Spleen (tissue), 11 donors: ENCODE results near the gene OPCML. TPM values are rescaled to one million over a fixed set of nuclear protein-coding genes. Genes with fewer than 3 reads are reported as not detected.

Source experiments
- DNase-seq: peaks from one replicate; pipeline ENCODE4 v3.0.0-alpha.2; 2020
- H3K27ac ChIP-seq, 8 donors: fragments of 200-600 bp; sonication (generic) in 7 of 8; 1 replicate in 4 of 8; 2 replicates in 4 of 8; pipeline versions ENCODE4 v1.5.0 to v1.8.0; 2016 to 2021; ENCODE audit warnings: inconsistent platforms in 4 of 8, mild to moderate bottlenecking in 4 of 8, moderate library complexity in 1 of 8
- H3K27me3 ChIP-seq, 7 donors: fragments of 200-600 bp; sonication (generic) in 6 of 7; replicated peaks in 1 of 7; 1 replicate in 4 of 7; 2 replicates in 3 of 7; pipeline versions ENCODE4 v1.5.0 to v1.8.0; 2016 to 2021; ENCODE audit warnings: inconsistent platforms in 3 of 7, mild to moderate bottlenecking in 1 of 7
- H3K36me3 ChIP-seq, 6 donors: fragments of 200-600 bp; sonication (generic) in 5 of 6; 1 replicate in 4 of 6; 2 replicates in 2 of 6; pipeline versions ENCODE4 v1.5.0 to v1.8.0; 2016 to 2021; ENCODE audit warnings: inconsistent platforms in 2 of 6
- H3K4me1 ChIP-seq, 6 donors: fragments of 200-600 bp; sonication (generic) in 5 of 6; 1 replicate in 3 of 6; 2 replicates in 3 of 6; pipeline versions ENCODE4 v1.5.0 to v1.8.0; 2016 to 2021; ENCODE audit warnings: inconsistent platforms in 3 of 6
- H3K4me3 ChIP-seq, 8 donors: fragments of 200-600 bp; sonication (generic) in 7 of 8; 1 replicate in 4 of 8; 2 replicates in 4 of 8; pipeline versions ENCODE4 v1.5.0 to v1.8.0; 2016 to 2021; ENCODE audit warnings: inconsistent platforms in 4 of 8, mild to moderate bottlenecking in 4 of 8, moderate library complexity in 2 of 8
- H3K9me3 ChIP-seq, 8 donors: fragments of 200-600 bp; sonication (generic) in 7 of 8; 1 replicate in 4 of 8; 2 replicates in 4 of 8; pipeline versions ENCODE4 v1.5.0 to v1.8.0; 2016 to 2021; ENCODE audit warnings: inconsistent platforms in 4 of 8
- CTCF ChIP-seq, 11 experiments: fragments of 200-600 bp in 7 of 11; fragments of 450-650 bp in 4 of 11; sonication (generic) in 4 of 11; IDR thresholded peaks in 8 of 11; conservative IDR thresholded peaks in 3 of 11; 1 replicate in 7 of 11; 2 replicates in 4 of 11; pipeline versions ENCODE4 v1.4.0 to v1.8.0; 2016 to 2021; ENCODE audit warnings: antibody characterized with exemption in 11 of 11, inconsistent platforms in 4 of 11, mild to moderate bottlenecking in 1 of 11
- POLR2A ChIP-seq, 3 donors: fragments of 450-650 bp; IDR thresholded peaks; one replicate each; pipeline ENCODE4 v1.5.1; 2017; ENCODE audit warnings: antibody characterized with exemption in 3 of 3, mild to moderate bottlenecking in 1 of 3
- POLR2AphosphoS5 ChIP-seq, 3 donors: sonication (generic); formaldehyde crosslinking; IDR thresholded peaks; one replicate each; pipeline ENCODE4 v1.5.1; 2017; ENCODE audit warnings: antibody characterized with exemption in 3 of 3
- WGBS, 5 donors: extraction: QIAGEN DNeasy Blood & Tissue Kit in 3 of 5; methylation state at CpG; one replicate each; pipeline versions ENCODE4 v1.1.5 to v1.1.7; 2013 to 2018; 5-methylcytosine and 5-hydroxymethylcytosine counted together
- intact Hi-C: fragments of 100-400 bp; cut with DNase I; formaldehyde crosslinking; loops from one replicate; pipeline ENCODE4 v1.15.0; 2023; ENCODE audit warnings: low total_unique reads
- polyA plus RNA-seq, 3 donors: library from polyadenylated mRNA; stranded (reverse); fragments of 200-250 nt; gene quantifications; one replicate each; pipeline ENCODE4 v1.2.1, GENCODE V29; 2013
- total RNA-seq, 7 donors: library from RNA; depleted of rRNA in 3 of 7; stranded (reverse); fragments of >200 nt in 3 of 7; fragmentation: NEBNext Ultra II Directional in 4 of 7; extraction: Animal tissue kit (Norgen Biotek cat#: 25700) in 4 of 7; gene quantifications; one replicate each; pipeline versions ENCODE4 v1.1.0 to v1.2.1, GENCODE V29; 2016 to 2021
- donor health status: healthy with polysubstance abuse.
- donor health status: DM: no; HTN: no; CAD: no; lungs with moderate emphysema.
- donor health status: DM: no; HTN: no; CAD: no.
- donor health status: Bipolar disorder and iron deficiency.
- donor health status: healthy.
- donor health status: DM: no; HTN: no; CAD: no.
- donor health status: DM: yes; HTN: yes; CAD: no.

Gene OPCML
- total and polyA plus RNA-seq, 10 donors = 0.09 to 10.7 (median 3.1) TPM

GRCh38 chr11:132865623-132866022 lies 666.7 kb downstream of the OPCML start:
- Histone ChIP-seq H3K4me3 (no peak overlapping the region), H3K9me3 (peaks cover 0 to 3% (median 0%) of the 10 kb centered on the region in 8 donors), H3K27ac (no peak overlapping the region), H3K27me3 (no peaks in the 10 kb centered on the region), H3K4me1 (peaks cover 0 to 6% (median 0%) of the 10 kb centered on the region in 6 donors), H3K36me3 (no peaks in the 10 kb centered on the region)
- TF ChIP-seq CTCF (IDR thresholded peaks at IDR 0.05 in 8 of 11, conservative IDR thresholded peaks at IDR 0.05 in 3 of 11) = no peak
- TF ChIP-seq POLR2AphosphoS5 (IDR thresholded peaks at IDR 0.05) = no peak
- DNase-seq = no peak
- intact Hi-C loops = no loop called here
- WGBS, 5 donors = 56 to 79% (median 69%) methylated on average over 5 of the region's 5 CpGs

- H3K4me1 ChIP-seq = peaks cover 0 to 6% (median 0%) of the 10 kb centered on the region in 6 donors
Measured at GRCh38 chr11:132864811-132865576, 667.3 kb downstream of the OPCML start.

GRCh38 chr11:132862933-132863332 lies 669.4 kb downstream of the OPCML start:
- 74 to 82% (median 76%) methylated on average over 5 of the region's 5 CpGs for WGBS, 5 donors
- no peak for DNase-seq
- peaks cover 0 to 6% (median 0%) of the 10 kb centered on the region in 6 donors for H3K4me1 ChIP-seq
- H3K36me3 ChIP-seq = no peaks in the 10 kb centered on the region
- no peaks in the 10 kb centered on the region for H3K27me3 ChIP-seq
- TF ChIP-seq POLR2AphosphoS5 (IDR thresholded peaks at IDR 0.05) (no peak), POLR2A (IDR thresholded peaks at IDR 0.05) (no peak), CTCF (IDR thresholded peaks at IDR 0.05 in 8 of 11, conservative IDR thresholded peaks at IDR 0.05 in 3 of 11) (no peak)
- H3K4me3 ChIP-seq = no peak overlapping the region
- H3K9me3 ChIP-seq = peaks cover 0 to 3% (median 0%) of the 10 kb centered on the region in 8 donors
- H3K27ac ChIP-seq = no peak overlapping the region
- intact Hi-C loops = no loop called here

More at GRCh38 chr11:132864811-132865576, 667.3 kb downstream of the OPCML start:
- intact Hi-C loops = no loop called here
- Histone ChIP-seq H3K4me3 (no peak overlapping the region), H3K27me3 (no peaks in the 10 kb centered on the region), H3K27ac (no peak overlapping the region), H3K36me3 (no peaks in the 10 kb centered on the region), H3K9me3 (peaks cover 0 to 3% (median 0%) of the 10 kb centered on the region in 8 donors)
- WGBS, 5 donors = 84 to 90% (median 88%) methylated on average over 17 of the region's 17 CpGs
- TF ChIP-seq CTCF (IDR thresholded peaks at IDR 0.05 in 8 of 11, conservative IDR thresholded peaks at IDR 0.05 in 3 of 11) = no peak
- no peak for TF ChIP-seq POLR2AphosphoS5 (IDR thresholded peaks at IDR 0.05)
- TF ChIP-seq POLR2A (IDR thresholded peaks at IDR 0.05) = no peak
- DNase-seq = no peak

- no peak for TF ChIP-seq POLR2A (IDR thresholded peaks at IDR 0.05)
- TF ChIP-seq CTCF (IDR thresholded peaks at IDR 0.05 in 8 of 11, conservative IDR thresholded peaks at IDR 0.05 in 3 of 11) = no peak
- no peak for TF ChIP-seq POLR2AphosphoS5 (IDR thresholded peaks at IDR 0.05)
- Histone ChIP-seq H3K27ac (no peak overlapping the region), H3K27me3 (no peaks in the 10 kb centered on the region), H3K4me3 (no peak overlapping the region), H3K9me3 (peaks cover 0 to 3% (median 0%) of the 10 kb centered on the region in 8 donors), H3K4me1 (no peaks in the 10 kb centered on the region), H3K36me3 (no peaks in the 10 kb centered on the region)
- intact Hi-C loops = no loop called here
- DNase-seq = no peak
- 79 to 96% (median 91%) methylated on average over 5 of the region's 5 CpGs for WGBS, 5 donors
Measured at GRCh38 chr11:132862137-132862536, 670.2 kb downstream of the OPCML start.
